GM21737 (cell line): ENCODE data around the gene LEMD1.
"Not testable (repeated sequence)": the region's sequence is repeated elsewhere in the genome, so short reads cannot be mapped to it uniquely, and the experiment has no call there.

ENCODE experiments used
- ATAC-seq: cut with Tn5 transposase; IDR thresholded peaks from one replicate; pipeline ENCODE4 v1.9.1; 2021; ENCODE audit warnings: mild to moderate bottlenecking, moderate library complexity; ENCODE audit not compliant: unreplicated experiment

LEMD1 gene

GRCh38 chr1:205447457-205448341 lies 25.8 kb upstream of the LEMD1 start:
- no peak for ATAC-seq

DNA sequence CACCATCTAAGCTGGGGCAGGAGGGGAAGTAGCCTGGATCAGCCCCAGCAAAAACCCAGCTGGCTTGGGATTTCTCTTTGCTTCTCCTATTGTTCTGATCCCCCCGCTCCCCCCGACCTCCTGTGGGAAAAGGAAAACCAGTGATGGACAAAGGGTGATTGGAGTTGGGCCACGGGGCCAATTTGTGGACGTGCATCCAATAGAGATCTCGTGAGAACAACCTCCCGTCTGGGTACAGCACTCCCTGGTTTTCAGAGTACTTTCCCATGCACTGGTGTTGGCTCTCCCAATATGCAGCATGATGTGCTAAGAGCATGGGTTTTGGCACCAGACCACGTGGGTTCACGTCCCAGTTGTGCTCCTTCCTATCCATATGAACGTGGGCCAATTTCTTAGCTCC lies 25.0 kb upstream of the LEMD1 start:
- no peak for ATAC-seq

- no peak for ATAC-seq
Observed at GRCh38 chr1:205445646-205445935, 23.7 kb upstream of the LEMD1 start.

DNA sequence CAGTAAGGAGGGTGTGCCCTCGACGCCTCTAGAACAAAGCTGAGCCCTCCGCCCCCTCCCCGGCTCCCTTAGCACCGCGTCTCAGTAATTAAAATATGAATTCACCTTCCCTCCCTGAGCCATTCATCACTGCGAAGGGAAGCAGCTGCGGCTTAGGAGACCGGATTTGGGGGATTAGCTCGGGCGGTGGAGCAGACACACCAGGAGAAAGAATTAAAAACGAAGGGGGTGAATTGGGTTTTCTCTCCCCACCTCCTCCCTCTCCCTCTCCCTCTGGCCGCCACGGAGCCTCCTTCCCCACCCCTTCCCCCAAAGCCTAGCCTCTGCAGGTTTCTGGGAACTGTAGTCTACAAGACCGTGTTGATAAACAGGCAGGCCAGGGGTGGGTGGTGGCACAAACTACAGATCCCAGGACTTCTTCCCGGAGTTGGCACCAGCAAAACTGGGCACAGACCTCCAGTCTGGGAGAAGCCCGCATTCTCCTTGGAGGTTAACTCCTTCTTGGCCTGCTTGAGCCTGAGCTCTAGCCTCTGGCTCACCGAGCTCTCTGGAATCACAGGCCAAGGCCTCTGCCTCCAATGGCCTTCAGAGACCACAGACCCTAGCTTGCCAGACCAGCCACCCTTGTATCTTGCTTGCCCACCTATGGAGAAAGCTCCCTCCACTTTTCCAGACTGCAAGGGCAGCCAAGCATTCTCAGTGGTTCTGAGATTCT lies 23.2 kb upstream of the LEMD1 start:
- ATAC-seq = no peak

- ATAC-seq = no peak
Observed at GRCh38 chr1:205444300-205444930, 22.6 kb upstream of the LEMD1 start.

DNA sequence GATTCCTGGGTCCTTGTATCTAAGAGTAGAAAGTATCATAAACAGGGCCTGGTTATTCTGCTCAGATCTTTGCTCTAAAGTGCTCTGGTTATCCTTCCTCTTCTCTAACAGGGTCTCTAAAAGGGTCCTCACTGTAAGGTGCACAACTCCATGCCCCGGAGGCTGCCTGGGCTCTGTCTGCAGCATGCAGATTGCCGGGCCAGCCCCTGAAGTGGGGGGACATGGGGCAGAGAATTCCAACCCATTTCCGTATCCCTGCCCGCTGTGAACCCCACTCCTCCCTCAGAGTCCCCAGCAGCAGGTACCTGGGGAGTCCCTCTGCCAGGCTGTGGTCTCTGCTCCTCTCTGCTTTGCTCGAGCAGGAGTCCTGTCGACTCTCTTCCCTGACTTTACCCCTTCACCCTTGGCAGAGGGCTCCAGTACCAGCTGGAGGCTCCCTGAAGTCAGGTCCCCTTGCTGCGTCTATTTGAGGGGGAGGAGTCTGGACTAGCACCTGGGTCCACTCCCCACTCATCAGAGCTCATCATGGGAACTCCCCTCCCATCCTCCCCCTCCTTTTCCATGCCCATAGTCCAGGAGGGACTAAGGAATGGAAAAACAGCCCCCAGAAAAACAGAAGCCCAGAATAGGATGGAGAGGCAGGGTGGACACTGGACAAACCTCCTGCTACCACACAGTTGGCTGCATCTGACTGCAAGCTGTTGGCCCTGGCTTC lies 21.9 kb upstream of the LEMD1 start:
- ATAC-seq = no peak

DNA sequence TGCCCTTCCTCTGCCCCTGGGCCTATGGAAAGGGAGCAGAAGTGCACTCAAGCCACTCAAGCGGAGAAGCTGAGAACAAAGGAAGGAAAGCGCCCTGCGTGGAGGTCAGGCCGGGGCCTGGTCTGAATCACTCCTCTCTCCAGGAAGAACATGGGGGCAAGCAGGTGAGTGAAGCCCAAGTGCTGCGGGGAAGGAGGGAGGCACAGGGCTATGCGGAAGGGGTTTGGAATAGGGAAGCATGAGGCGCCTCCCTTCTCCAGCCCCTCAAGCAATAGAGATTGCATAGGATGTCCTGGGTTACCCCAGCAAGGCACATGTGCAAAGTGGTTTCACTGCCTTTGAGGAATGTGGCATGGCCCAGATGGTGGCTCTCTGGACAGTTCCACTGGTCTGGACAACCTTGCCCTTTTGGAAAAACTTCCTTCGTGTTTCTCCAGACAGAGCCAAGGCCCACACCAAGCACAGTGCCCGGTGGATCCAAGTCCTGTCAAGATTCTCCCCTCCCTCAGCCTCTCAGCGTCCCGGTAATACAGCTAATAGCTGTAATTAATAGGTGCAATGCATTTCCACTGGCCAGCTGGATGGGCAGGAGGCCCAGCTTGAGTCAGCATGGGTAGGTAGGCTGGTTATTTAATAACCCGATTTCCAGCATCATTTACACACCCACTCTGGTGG lies 20.3 kb upstream of the LEMD1 start:
- ATAC-seq = no peak

- ATAC-seq = no peak
Observed at GRCh38 chr1:205441716-205442050, 19.8 kb upstream of the LEMD1 start.

DNA sequence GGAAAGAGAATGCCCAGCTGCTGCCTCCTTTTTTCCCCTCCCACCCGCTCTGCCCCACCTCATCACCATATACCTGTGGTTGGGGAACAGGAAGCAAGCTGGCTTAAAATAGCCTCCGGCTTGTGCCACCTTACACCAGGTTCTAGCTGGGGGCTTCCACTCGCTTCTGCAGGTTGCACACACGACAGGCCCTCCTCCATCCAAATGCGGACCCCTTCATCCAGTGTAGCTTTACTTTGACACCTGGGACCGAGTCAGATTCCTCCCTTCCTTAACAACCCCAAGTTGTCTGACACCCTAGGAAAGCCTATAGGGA lies 19.4 kb upstream of the LEMD1 start:
- ATAC-seq = no peak

DNA sequence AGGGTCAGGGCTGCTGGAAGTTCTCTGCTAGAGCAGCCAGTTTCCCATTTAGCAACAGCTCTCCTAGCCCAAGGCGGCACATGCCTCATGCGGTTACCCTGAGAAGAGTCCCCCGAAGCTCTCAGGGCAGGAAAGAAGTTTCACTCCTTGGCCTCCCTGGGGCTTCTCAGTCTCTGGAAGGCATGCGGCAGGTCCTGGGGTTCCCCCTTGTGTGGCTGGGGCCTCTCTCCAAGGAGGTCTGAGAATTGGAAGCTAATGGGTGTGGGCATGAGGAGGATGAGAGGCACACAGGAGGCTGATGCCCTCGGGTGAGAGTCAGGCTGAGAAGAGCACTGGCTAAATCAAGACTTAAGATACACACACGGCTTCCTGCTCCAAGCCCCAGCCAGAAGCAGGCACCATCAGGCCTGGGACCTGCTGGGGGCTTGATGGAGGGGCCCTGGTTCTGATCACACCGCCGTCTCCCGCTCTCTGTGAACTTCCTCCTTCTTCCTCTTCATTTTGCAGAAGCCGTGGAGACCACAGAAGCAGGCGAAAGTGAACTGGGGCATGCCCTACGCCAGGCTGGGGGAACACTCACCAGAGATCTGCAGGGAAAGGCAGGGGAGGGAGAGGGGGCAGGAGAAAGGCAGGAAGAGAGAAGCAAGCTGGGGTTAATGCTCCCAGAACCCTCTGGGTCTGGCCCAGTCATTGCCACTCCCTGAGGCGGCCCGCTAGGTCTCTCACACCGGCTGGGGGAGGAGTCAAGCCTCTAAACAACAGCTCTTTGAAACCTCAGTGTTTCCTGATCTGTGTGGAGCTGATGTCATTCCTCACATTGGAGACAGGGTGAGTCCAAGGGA lies 18.8 kb upstream of the LEMD1 start:
- ATAC-seq = peak; percentile 78

DNA sequence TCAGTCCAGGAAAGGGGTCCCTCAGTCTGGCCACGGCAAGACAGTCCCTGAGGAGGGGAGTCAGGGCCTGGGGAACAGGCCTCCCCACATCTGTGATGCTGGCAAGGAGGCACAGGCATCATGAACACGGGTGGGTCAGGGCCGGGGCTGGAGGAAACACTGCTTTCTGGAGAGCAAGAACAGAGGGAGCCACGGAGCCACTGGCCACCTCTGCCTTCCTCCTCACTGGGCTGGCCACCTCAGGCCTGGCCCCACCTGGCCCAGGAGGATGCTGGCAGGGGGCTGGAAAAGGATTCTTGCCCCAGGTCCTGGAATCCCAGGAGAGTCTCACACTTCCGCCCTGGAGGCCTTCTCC lies 18.2 kb upstream of the LEMD1 start:
- ATAC-seq = no peak

GRCh38 chr1:205438213-205439158 lies 16.6 kb upstream of the LEMD1 start:
- no peak for ATAC-seq

DNA sequence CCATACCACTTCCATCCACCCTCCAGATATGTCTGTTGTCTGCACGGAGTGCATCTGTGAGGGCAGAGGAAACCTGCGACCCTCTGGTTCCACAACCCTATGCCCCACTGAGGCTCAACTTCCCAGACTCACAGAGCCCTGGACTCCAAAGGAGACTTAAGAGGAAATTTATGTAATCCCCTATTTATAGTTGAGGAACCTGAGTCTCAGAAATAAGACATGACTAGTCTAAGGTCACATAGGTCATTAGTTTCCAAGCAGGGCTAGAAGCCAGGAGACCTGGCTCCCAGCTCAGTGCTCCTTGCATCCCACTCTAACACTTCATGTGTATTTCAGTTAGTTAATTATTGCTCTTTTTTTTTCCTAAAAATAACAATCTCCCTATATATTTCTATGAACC lies 15.7 kb upstream of the LEMD1 start:
- no peak for ATAC-seq

DNA sequence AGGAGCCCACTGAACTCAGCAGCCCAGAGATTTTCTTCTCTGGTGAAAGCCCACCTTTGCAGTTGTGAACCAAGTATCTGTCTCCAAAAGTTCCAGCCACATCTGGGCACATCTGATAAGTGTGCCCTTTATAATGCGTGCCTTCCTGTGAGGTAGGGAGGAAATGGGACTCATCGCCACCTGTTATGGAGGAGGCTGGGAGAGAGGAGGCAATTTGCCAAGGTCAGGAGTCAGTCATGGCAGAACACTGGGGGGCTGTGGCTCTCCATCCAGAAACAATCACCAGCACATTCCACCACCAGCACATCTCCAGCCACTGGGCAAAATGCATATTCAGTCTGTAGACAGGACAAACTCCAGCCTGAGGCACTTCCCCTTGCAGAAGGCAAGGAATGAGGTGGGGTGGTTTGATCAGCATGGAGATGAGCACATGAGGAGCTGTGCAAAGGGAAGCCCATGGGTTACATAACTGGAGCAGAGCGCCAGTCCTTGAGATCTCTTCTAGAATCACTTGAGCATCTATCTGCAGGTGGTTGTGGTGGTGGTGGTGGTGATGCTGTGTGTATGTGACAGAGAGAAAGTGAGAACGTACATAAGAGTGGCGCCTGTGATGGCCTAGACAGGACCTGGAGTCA lies 15.0 kb upstream of the LEMD1 start:
- ATAC-seq = no peak

- no peak for ATAC-seq
Observed at GRCh38 chr1:205435578-205436573, 14.0 kb upstream of the LEMD1 start.

GRCh38 chr1:205434738-205435137 lies 12.9 kb upstream of the LEMD1 start:
- ATAC-seq = no peak

DNA sequence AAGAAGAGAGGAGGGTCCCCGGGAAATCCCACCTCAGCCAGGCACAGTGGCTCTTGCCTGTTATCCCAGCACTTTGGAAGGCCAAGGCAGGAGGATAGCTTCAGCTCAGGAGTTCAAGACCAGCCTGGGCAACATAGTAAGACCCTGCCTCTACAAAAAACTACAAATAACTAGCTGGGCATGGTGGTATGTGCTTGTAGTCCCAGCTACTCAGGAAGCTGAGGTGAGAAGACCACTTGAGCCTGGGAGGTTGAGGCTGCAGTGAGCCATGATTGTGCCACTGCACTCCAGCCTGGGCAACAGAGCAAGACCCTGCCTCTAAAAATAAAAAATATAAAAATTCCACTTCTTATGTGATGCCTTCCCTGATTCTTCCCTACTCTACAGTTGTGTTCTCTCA lies 10.8 kb upstream of the LEMD1 start:
- not testable (repeated sequence) for ATAC-seq

DNA sequence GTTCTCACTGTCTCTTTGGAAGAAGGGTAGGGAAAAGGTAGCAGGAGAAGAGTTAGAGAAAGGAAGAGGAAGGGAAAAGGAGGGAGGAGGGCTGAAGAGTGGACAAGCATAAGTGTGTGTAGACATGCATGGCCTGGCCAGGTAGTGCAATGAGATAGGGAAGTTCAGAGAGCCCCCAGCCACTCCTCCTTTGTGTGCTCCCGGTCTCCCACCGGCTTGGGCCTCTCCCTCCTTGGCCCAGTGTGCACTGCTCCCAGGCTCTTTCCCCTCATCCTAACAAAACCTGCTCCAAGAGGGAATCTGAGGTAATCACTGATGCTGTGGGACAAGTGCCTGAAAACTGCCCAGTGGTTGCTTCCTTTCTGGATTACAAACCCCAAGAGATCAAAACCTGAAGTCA lies 10.3 kb upstream of the LEMD1 start:
- ATAC-seq = no peak
